Inflammatory macrophage (primary cell): ENCODE data around the gene NEDD8.
"Not testable (repeated sequence)": the region's sequence is repeated elsewhere in the genome, so short reads cannot be mapped to it uniquely, and the experiment has no call there.

Source experiments
- DNase-seq, 2 donors: peaks; one replicate each; pipeline ENCODE4 v3.0.0-alpha.2; 2020 to 2022

Gene NEDD8

DNA sequence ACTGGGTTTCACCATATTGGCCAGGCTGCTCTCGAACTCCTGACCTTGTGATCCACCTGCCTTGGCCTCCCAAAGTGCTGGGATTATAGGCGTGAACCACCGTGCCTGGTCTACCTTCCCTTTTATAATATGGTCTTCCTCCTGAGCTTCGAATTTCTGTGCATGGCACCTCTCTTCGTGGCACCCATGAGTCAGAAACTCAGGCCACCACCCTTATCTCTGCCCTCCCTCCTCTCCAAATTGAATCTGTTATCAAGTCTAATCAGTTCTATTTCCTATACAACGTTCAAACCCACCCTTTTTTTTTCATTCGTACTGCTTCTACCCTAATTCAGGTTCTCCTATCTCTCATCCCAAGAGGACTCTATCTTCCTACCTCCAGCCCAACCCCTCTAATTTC, 15.3 kb upstream of the NEDD8 start:
- DNase-seq, result no peak

GRCh38 chr14:24246765-24247212, 14.6 kb upstream of the NEDD8 start:
- no peak for DNase-seq

- not testable (repeated sequence) for DNase-seq
These were observed 13.2 kb upstream of the NEDD8 start for GRCh38 chr14:24245350-24245749.

DNA sequence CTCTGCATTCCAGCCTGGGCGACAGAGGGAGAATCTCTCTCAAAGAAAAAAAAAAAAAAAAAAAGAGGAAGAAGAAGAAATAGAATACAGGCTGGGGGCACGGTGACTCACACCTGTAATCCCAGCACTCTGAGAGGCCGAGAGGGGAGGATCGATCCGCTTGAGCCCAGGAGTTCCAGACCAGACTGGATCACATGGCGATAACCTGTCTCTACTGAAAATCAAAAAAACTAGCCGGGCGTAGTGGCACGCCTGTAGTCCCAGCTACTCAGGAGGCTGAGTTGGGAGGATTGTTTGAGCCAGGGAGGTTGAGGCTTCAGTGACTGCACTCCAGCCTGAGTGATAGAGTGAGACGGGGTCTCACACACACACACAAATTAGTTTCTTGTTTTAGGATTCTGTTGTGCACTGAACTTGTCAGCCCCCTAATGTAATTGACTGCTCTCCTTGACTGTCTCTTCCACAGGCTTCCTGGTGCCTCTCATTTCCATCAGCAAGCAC, 11.2 kb upstream of the NEDD8 start:
- DNase-seq, result no peak

GRCh38 chr14:24241829-24242443, 9.8 kb upstream of the NEDD8 start:
- peak; percentile 92 to 94 for DNase-seq

GRCh38 chr14:24240110-24240918, 8.1 kb upstream of the NEDD8 start:
- DNase-seq, result no peak

DNA sequence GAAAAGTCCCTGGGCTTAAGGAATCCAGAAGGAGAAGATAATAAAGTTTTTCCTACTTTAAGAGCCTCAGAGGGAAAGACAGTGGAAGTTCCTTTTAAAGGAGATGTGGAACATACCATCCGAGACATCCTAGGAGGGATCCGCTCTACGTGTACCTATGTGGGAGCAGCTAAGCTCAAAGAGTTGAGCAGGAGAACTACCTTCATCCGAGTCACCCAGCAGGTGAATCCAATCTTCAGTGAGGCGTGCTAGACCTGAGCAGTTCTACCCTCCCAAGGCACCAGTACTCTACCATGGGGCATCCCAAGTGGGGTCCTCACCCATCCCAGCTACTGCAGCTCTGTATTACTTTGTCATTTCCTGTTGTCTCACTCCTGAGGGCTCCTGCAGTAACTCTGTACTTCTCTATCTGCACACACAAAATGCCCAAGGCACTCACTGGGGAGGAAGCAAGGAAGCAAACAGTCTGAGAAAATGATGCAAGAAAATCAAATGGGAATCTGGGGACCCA, 6.4 kb upstream of the NEDD8 start:
- DNase-seq, result no peak

GRCh38 chr14:24238123-24238522, 6.0 kb upstream of the NEDD8 start:
- no peak for DNase-seq

DNA sequence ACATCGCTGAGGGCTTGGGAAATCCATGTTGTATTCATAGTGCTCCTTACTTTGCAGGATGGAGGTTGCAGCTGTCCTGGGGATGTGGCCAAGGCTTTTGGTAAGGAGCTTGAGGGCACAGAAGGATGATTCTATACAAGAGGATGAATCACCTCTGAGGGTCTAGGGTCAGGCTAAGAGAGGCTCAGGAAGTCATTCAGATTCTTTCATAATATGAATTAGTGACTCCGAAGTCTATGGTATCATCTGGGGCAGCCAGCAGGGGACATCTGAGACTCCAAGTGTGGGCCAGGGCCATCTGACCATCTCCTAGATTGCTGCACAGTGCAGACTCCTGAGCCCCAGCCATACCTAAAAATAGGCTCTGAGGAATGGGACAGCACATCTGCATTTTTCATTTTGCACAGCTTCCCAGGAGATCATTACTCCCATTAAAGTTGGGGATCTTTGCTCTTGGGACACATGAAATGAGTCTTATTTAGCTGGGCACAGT, 5.3 kb upstream of the NEDD8 start:
- no peak for DNase-seq

DNA sequence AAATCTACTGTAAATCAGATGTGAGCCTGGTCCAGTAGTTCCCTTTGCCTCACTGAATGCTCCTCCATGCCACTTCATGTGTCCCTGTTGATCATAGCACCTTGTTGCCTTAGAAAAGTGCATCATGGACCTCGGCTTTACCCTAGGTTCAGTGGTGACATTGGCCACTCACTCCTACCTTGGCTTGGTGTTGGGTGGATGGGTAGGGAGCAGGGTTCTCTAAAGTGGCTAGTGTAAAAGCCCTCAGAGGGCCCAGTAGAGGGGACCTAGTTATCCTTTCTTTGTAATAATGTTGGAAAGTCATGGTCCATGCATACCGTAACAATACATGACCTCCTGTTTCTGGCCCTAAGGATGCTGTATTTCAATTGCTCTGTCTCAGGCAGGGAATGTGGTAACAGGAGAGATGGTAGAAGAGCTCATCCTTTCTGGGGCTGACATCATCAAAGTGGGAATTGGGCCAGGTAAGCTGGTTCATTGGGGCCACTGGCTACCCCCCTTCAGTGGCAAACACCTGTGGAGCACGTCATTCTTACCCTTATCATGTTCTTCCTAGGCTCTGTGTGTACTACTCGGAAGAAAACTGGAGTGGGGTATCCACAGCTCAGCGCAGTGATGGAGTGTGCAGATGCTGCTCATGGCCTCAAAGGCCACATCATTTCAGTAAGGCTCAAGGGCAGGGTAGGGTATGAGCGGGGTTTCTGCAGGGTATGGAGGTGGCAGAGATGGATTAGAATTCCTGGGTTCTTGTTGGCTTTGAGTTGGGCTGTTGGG, 4.7 kb upstream of the NEDD8 start:
- DNase-seq, result no peak

DNA sequence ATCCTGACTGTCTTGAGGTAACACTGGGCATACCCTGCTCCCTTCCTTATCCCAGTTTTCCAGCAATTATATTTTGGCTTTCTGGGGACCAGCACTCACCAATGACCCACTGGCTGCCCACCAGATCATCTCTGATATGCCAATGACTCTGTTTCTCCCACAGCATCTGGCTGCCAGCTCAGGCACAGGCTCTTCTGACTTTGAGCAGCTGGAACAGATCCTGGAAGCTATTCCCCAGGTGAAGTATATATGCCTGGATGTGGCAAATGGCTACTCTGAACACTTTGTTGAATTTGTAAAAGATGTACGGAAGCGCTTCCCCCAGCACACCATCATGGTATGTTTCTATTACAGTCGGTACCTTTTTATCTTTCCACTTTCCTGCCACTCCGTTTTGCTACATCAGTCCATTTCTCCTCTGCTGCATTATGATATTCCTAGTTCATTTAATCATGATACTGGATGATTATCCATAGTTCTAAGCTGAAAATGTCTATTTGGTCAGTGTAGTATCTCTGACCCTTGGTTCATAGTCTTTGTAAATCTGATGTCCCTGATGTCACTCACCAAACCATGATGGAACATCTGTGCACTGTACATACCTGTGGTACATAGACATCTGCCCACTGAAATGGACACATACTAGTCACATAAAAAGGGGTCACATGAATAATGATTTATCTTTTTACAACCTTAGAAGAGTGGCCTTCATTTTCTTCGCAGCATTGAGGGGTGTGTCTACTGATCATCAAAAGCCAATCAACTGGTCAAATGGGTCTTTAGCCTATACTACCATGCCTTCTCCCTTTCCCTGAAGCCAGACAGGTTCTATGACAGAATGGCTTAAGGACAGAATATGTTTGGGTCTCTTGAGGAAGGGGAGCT, 3.9 kb upstream of the NEDD8 start:
- no peak for DNase-seq

DNA sequence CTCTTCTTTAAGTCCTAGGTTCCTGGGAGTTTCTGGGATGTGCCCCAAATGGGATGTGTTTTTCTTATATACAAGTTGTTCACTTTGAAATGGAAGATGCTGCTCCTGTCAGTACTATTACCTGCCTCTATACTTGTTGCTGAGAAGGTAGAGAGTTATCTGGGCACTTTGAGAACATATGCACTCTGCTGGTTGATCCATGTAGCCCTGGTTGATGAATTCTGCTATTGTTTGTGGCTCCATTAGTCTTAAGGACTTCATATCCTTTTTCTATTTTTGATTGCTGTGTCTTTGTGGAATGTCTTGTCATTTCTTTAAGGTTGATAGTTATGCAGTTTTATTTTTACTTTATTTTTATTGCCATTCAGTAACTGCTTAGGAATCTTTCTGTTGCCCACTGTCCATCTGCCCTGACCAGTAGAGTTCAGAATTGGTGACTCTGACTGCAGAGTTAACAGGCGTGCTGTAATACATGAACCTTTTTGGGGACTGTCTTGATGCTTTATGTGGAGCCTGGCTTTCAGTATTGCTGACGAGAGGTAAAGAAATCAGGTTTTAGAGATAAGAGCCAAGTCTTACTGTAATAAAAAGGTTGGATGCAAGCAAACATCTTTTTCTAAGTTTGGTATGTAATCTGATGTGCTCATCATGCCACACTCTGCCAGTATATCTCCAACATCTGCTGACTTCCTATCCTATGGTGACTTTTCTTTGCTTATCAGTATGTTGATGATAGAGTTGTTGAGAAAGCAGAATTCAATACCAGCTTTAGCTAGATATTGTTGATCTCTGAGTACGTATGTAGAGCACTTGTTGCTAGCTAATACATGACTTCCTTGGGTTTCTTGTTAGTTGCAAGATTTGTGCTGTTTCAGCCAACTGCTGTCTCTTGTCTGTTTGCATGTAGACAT, 2.2 kb upstream of the NEDD8 start:
- no peak for DNase-seq

DNA sequence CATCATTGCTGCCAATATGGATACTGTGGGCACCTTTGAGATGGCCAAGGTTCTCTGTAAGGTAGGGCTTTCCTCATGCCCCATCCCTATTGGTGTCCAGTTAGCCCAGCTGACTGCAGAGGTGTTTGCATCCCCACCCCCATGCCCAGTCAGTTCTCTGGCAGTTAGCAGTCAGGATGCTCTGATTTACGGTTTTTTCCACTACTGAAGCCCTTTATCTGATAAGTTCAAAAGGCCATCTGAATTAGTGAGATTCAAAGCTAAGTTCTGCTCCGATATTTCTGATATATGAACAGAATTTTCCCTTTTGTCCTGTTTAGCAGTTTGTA, 1.3 kb upstream of the NEDD8 start:
- no peak for DNase-seq

GRCh38 chr14:24232645-24233537, 724 bp upstream of the NEDD8 start, which contains the start of gene GMPR2:
TSS of gene GMPR2 (plus strand) at chr14:24232929. CDS start at chr14:24233254, 325 bp downstream.
- DNase-seq, result no peak

- no peak for DNase-seq
These were observed 675 bp downstream of the NEDD8 start for GRCh38 chr14:24231263-24232120.

- DNase-seq, result no peak
These were observed 3.3 kb downstream of the NEDD8 start for GRCh38 chr14:24228902-24229301.

GRCh38 chr14:24226473-24226872, 5.7 kb downstream of the NEDD8 start:
- no peak for DNase-seq

DNA sequence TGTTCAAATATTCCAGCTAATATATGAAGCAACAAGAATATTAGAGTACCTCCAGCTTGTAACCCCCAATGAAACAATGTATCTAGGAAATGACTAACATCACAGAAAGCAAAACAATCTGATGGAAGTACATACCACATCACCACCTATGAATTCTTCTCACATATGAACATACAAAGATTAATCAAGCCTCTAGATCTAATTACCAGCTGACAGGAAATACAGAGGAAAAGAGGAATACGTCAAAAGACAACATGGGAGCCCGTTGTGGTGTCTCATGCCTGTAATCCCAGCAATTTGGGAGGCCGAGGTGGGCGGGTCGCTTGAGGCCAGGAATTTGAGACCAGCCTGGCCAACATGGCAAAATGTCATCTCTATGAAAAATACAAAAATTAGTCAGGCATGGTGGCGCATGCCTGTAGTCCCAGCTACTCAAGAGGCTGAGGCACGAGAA, 7.5 kb downstream of the NEDD8 start:
- DNase-seq, result no peak

- DNase-seq, result not testable (repeated sequence)
These were observed 9.2 kb downstream of the NEDD8 start for GRCh38 chr14:24222987-24223386.
